Measurements from ENCODE around the gene PVALEF. TPM values are rescaled to one million over a fixed set of nuclear protein-coding genes. Genes with fewer than 3 reads are reported as not detected.

PVALEF gene
- total and polyA plus RNA-seq, 2 of the 13 experiments (the other 11 are each of a cell fraction or from before 2014, with no cell fraction given): 0.18 TPM

- no peak for TF ChIP-seq HNF1A (IDR thresholded peaks at IDR 0.05; ENCODE audit: low read depth)
- no peak for TF ChIP-seq HNF1A (CRISPR knock-in tag; IDR thresholded peaks at IDR 0.05; ENCODE audit: borderline replicate concordance)
- TF ChIP-seq GPBP1L1 (CRISPR knock-in tag; IDR thresholded peaks at IDR 0.05): no peak
- TF ChIP-seq KDM6A (CRISPR knock-in tag; IDR thresholded peaks at IDR 0.05; ENCODE audit: low read depth): no peak
- no peak for TF ChIP-seq ZNF737 (CRISPR knock-in tag; IDR thresholded peaks at IDR 0.05; ENCODE audit: borderline replicate concordance)
- no peak for TF ChIP-seq ARID5B (CRISPR knock-in tag; IDR thresholded peaks at IDR 0.05)
- no peak for TF ChIP-seq ONECUT2 (CRISPR knock-in tag; IDR thresholded peaks at IDR 0.05)
- TF ChIP-seq ZC3H13 (CRISPR knock-in tag; IDR thresholded peaks at IDR 0.05): no peak
- TF ChIP-seq EHMT2 (IDR thresholded peaks at IDR 0.05; ENCODE audit: borderline replicate concordance, low read depth, low read length): no peak
Measured at GRCh38 chr17:81195941-81196495, 30.7 kb downstream of the PVALEF start (continued).
